K562 (cell line): ENCODE results near the gene DBP. TPM values are rescaled to one million over a fixed set of nuclear protein-coding genes. Genes with fewer than 3 reads are reported as not detected.

Experiments used
- BCL6 ChIP-seq: fragments of 250-450 bp; sonication (Bioruptor Pico); IDR thresholded peaks from 2 replicates; pipeline ENCODE4 v1.4.0; 2020
- BRD4 ChIP-seq: fragments of 200-600 bp; sonication (generic); IDR thresholded peaks from 2 replicates; pipeline ENCODE4 v1.6.1; 2017; ENCODE audit warnings: inconsistent platforms
- HNRNPUL1 ChIP-seq: fragments of 200-400 bp; formaldehyde crosslinking; IDR thresholded peaks from 2 replicates; pipeline ENCODE4 v1.6.1; 2017; ENCODE audit warnings: low read length
- LEF1 ChIP-seq: fragments of 450-650 bp; IDR thresholded peaks from 2 replicates; pipeline ENCODE4 v1.6.1; 2016; ENCODE audit warnings: mild to moderate bottlenecking
- NCOA6 ChIP-seq: fragments of 450-650 bp; IDR thresholded peaks from 2 replicates; pipeline ENCODE4 v1.6.1; 2017; ENCODE audit warnings: mild to moderate bottlenecking
- NR2C2 ChIP-seq, 2 experiments: fragments of 200-800 bp in 1 of 2; sonication (Bioruptor generic) in 1 of 2; sonication (generic) in 1 of 2; formaldehyde crosslinking in 1 of 2; IDR thresholded peaks; 2 replicates each; pipeline versions ENCODE4 v1.6.1 to v1.8.0; 2016 to 2022; ENCODE audit warnings: mild to moderate bottlenecking in 1 of 2, missing compliant biosample characterization in 1 of 2, missing genetic modification characterization in 1 of 2, missing genetic modification reagents in 1 of 2
- POLR2AphosphoS2 ChIP-seq: IDR thresholded peaks from 2 replicates; pipeline ENCODE4 v1.6.1; 2012; ENCODE audit warnings: low read length, improper control_type of control experiment
- RBM22 ChIP-seq: fragments of 200-400 bp; formaldehyde crosslinking; IDR thresholded peaks from 2 replicates; pipeline ENCODE4 v1.6.1; 2018; ENCODE audit warnings: low read length, low read depth; ENCODE audit not compliant: poor library complexity, severe bottlenecking
- RFX1 ChIP-seq: fragments of 450-650 bp; IDR thresholded peaks from 2 replicates; pipeline ENCODE4 v1.6.1; 2016; ENCODE audit warnings: mild to moderate bottlenecking, moderate library complexity
- ZNF444 ChIP-seq: fragments of 250-450 bp; sonication (Bioruptor Pico); IDR thresholded peaks from 2 replicates; pipeline ENCODE4 v1.4.0; 2020; ENCODE audit warnings: mild to moderate bottlenecking, moderate library complexity
- ZZZ3 ChIP-seq: fragments of 450-650 bp; IDR thresholded peaks from 2 replicates; pipeline ENCODE4 v1.6.1; 2016; ENCODE audit warnings: antibody characterized with exemption, mild to moderate bottlenecking, moderate library complexity
- polyA plus RNA-seq, 8 experiments: library from polyadenylated mRNA; depleted of rRNA in 4 of 8; stranded (reverse) in 5 of 8; unstranded in 3 of 8; fragments of >200 nt; fragmentation: Nextera tagmentation in 2 of 8; fragmentation: Illumina TruSeq in 1 of 8; extraction: Ambion mirVana in 2 of 8; extraction: Trizol in 1 of 8; gene quantifications; 2 replicates each; pipeline versions ENCODE4 v1.2.1 to v1.2.3, GENCODE V29; 2011 to 2014; ENCODE audit warnings: inconsistent platforms in 1 of 8, missing spikeins in 1 of 8
- total RNA-seq, 7 experiments: library from RNA; depleted of rRNA in 6 of 7; stranded (reverse); fragments of >200 nt in 6 of 7; fragmentation: Illumina TruSeq in 2 of 7; extraction: Trizol in 2 of 7; gene quantifications; 2 replicates each; pipeline versions ENCODE4 v1.2.1 to v1.2.3, GENCODE V29; 2011 to 2021; ENCODE audit warnings: low replicate concordance in 1 of 7
- TF ChIP-seq, protein P1 (sequence below), 3 experiments: IDR thresholded peaks in 2 of 3; conservative IDR thresholded peaks in 1 of 3; 2 replicates each; pipeline ENCODE4 v1.5.1; 2011 to 2012; ENCODE audit warnings: low read length in 3 of 3, mild to moderate bottlenecking in 3 of 3, control low read depth in 2 of 3, improper control_type of control experiment in 1 of 3, inconsistent platforms in 1 of 3, low read depth in 1 of 3, mixed read lengths in 1 of 3, moderate library complexity in 1 of 3; ENCODE audit not compliant: insufficient read depth in 2 of 3
- TF ChIP-seq, protein P2 (sequence below): sonication (generic); formaldehyde crosslinking; IDR thresholded peaks from 2 replicates; pipeline ENCODE4 v1.8.0; 2022; ENCODE audit warnings: missing genetic modification reagents, mild to moderate bottlenecking, moderate library complexity, borderline replicate concordance
- TF ChIP-seq, protein P3 (sequence below): IDR thresholded peaks from 3 replicates; pipeline ENCODE4 v1.6.1; 2011; ENCODE audit warnings: borderline replicate concordance, mild to moderate bottlenecking; ENCODE audit not compliant: insufficient read length, insufficient read depth
- TF ChIP-seq, protein P4 (sequence below): sonication (generic); IDR thresholded peaks from 2 replicates; pipeline ENCODE4 v1.6.1; 2016
- TF ChIP-seq, protein P5 (sequence below), 2 experiments: fragments of 450-650 bp; conservative IDR thresholded peaks; 2 replicates each; pipeline ENCODE4 v1.6.1; 2017; ENCODE audit warnings: mild to moderate bottlenecking in 2 of 2, moderate library complexity in 2 of 2

Gene DBP
- total and polyA plus RNA-seq, 9 of the 15 experiments (the other 6 are each of a cell fraction or from before 2014, with no cell fraction given): 0.25 to 5.5 (median 1.8) TPM

DNA sequence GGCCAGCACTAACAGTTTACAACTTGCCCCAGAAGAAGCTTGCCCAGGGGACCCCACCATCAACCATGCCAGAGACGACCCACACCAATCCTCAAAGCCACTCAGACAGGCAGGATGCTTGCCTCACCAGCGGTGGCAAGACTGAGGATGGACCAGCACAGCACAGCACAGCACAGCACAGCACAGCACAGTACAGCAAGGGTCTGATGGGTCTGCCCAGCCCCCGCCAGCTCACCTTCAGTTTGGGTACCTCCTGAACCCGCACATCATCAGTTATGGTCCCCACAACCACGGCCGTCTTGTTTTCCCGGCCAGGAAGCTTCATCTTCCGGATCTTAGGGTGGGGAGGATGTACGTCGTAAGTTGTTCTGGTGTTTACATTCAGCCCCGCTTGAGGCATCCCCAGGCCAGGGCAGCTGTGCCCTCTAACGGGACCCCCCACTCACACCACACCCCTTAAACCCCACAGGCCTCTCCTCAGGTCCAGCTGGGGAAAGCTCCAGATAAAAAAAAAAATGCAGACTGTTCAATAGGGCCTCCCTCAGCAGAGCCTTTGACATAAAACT lies 20.6 kb downstream of the DBP start (continued):
- TF ChIP-seq, protein P1, sequence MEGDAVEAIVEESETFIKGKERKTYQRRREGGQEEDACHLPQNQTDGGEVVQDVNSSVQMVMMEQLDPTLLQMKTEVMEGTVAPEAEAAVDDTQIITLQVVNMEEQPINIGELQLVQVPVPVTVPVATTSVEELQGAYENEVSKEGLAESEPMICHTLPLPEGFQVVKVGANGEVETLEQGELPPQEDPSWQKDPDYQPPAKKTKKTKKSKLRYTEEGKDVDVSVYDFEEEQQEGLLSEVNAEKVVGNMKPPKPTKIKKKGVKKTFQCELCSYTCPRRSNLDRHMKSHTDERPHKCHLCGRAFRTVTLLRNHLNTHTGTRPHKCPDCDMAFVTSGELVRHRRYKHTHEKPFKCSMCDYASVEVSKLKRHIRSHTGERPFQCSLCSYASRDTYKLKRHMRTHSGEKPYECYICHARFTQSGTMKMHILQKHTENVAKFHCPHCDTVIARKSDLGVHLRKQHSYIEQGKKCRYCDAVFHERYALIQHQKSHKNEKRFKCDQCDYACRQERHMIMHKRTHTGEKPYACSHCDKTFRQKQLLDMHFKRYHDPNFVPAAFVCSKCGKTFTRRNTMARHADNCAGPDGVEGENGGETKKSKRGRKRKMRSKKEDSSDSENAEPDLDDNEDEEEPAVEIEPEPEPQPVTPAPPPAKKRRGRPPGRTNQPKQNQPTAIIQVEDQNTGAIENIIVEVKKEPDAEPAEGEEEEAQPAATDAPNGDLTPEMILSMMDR (IDR thresholded peaks at IDR 0.05 in 2 of 3, conservative IDR thresholded peaks at IDR 0.05 in 1 of 3; ENCODE audit: insufficient read depth in 2 of 3, low read depth in 1 of 3, low read length in 3 of 3): no peak
- TF ChIP-seq BRD4: no peak
- TF ChIP-seq ZNF444 (CRISPR knock-in tag): no peak
- TF ChIP-seq, protein P2, sequence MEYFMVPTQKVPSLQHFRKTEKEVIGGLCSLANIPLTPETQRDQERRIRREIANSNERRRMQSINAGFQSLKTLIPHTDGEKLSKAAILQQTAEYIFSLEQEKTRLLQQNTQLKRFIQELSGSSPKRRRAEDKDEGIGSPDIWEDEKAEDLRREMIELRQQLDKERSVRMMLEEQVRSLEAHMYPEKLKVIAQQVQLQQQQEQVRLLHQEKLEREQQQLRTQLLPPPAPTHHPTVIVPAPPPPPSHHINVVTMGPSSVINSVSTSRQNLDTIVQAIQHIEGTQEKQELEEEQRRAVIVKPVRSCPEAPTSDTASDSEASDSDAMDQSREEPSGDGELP (CRISPR knock-in tag): peak; percentile 4; the same call in 1 of the 2 replicates
- TF ChIP-seq POLR2AphosphoS2: no peak
- TF ChIP-seq HNRNPUL1: 0 out of 2 replicates have a peak, but pooled peaks have one; percentile 54
- TF ChIP-seq LEF1: no peak
- TF ChIP-seq RFX1: no peak
- no peak for TF ChIP-seq NR2C2 (CRISPR knock-in tag; IDR thresholded peaks at IDR 0.05)
- TF ChIP-seq NR2C2 (tag; IDR thresholded peaks at IDR 0.05): no peak
- no peak for TF ChIP-seq ZZZ3
- no peak for TF ChIP-seq BCL6 (CRISPR knock-in tag)
- TF ChIP-seq NCOA6: no peak
- peak; percentile 37 for TF ChIP-seq RBM22
- TF ChIP-seq, protein P3, sequence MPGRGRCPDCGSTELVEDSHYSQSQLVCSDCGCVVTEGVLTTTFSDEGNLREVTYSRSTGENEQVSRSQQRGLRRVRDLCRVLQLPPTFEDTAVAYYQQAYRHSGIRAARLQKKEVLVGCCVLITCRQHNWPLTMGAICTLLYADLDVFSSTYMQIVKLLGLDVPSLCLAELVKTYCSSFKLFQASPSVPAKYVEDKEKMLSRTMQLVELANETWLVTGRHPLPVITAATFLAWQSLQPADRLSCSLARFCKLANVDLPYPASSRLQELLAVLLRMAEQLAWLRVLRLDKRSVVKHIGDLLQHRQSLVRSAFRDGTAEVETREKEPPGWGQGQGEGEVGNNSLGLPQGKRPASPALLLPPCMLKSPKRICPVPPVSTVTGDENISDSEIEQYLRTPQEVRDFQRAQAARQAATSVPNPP: no peak
- TF ChIP-seq, protein P4, sequence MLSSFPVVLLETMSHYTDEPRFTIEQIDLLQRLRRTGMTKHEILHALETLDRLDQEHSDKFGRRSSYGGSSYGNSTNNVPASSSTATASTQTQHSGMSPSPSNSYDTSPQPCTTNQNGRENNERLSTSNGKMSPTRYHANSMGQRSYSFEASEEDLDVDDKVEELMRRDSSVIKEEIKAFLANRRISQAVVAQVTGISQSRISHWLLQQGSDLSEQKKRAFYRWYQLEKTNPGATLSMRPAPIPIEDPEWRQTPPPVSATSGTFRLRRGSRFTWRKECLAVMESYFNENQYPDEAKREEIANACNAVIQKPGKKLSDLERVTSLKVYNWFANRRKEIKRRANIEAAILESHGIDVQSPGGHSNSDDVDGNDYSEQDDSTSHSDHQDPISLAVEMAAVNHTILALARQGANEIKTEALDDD: no peak
- TF ChIP-seq, protein P5, sequence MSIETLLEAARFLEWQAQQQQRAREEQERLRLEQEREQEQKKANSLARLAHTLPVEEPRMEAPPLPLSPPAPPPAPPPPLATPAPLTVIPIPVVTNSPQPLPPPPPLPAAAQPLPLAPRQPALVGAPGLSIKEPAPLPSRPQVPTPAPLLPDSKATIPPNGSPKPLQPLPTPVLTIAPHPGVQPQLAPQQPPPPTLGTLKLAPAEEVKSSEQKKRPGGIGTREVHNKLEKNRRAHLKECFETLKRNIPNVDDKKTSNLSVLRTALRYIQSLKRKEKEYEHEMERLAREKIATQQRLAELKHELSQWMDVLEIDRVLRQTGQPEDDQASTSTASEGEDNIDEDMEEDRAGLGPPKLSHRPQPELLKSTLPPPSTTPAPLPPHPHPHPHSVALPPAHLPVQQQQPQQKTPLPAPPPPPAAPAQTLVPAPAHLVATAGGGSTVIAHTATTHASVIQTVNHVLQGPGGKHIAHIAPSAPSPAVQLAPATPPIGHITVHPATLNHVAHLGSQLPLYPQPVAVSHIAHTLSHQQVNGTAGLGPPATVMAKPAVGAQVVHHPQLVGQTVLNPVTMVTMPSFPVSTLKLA (conservative IDR thresholded peaks at IDR 0.05): no peak
